HG02610 (cell line): Measurements from ENCODE around the gene DBN1.

Source experiments
- ATAC-seq: cut with Tn5 transposase; IDR thresholded peaks from one replicate; pipeline ENCODE4 v1.9.1; 2021; ENCODE audit warnings: mild to moderate bottlenecking, moderate library complexity; ENCODE audit not compliant: unreplicated experiment

DBN1 gene

DNA sequence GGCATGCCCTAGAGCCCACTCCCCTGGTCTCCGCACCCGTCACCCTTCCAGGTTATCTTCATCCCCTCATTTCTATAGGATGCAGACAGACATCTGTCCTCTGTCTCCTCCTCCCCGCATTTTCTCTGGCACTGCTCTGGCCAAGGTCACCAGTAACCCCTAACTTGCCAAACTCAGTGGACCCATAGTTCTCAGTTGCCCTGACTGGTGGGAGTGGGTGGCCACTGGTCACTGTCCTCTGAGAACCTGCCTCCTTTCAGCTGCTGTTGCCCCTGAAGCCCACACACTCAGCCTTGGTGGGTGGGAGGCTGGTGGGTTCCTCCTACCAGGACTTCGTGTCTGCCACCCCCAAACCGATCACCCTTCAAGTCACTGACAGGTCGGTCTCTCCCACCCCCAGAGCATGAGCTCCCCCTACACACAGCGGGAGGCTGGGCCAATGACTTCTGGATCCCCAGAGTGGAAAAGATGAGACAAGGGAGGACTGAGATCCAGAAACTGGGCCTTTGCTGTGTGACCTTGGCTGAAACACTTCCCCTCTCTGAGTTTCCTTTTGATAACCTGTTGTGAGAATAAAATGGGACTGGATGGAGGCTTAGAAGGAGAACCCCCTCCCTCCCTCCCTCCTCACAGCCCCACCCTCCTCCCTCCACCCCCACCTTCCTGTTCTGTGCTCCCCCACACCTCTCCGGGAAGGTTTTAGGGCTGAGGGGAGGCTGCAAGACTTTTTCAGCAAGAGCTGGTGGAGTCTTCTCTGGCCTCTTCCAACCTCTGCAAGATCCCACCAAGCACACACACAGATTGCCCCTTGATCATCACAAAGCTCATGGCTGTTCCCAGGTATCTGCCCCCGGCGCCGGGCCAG is 2.4 kb upstream of the DBN1 start:
- no peak for ATAC-seq

DNA sequence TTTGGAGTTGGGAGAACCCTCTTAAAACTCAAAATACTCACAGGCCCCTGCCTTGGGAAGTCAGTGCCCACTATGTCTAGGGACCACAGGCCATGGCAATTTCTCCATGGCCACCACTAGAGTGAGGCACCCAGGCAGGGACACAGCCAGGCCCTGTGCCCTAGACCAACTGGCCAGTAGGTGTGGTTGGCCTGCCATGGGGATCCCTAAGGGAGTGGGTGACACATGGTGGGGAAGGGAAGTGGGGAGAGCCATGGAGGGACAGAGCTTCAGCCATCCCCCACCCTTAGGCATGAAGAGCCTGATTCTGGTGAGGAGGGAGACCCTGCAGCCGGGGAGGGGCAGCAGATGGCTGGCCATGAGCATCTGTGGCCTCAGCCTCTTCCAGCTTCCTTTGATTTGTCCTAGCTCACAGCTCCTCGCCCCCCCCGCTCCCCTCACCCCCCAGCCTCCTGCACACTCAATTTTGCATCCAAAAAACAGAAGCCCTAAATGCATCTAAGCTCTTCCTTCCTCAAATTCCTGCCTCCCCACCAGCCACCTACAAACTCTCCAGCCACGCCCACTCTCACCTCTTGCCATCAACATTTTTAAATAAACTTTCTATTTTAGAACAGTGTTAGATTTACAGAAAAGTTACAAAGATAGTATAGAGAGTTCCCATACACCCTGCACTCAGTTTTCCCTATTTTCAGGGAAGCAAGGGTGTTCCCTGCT is 1.6 kb upstream of the DBN1 start:
- ATAC-seq = no peak

DNA sequence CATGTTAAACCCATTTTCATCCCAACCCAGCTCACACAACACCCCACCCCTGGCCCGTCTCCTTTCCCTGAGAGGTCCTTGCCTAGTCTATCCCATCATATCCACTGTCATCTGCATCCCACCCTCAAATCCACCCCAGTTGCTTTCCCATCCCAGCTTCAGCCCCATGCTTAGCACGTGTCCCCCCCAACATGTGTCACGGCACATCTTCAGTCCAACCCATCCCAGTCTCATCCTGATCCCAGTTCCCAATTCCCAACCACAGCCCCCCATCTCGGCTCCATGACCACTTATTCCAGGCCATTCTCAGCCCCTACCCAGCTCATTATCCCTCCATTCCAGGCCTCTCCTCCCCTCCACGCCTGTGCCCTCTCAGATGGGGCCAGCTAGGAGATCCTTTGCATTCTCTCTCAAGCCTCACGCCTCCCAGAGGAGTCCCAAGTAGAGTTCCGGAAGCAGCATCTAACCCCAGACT is 605 bp upstream of the DBN1 start:
- ATAC-seq = no peak

DNA sequence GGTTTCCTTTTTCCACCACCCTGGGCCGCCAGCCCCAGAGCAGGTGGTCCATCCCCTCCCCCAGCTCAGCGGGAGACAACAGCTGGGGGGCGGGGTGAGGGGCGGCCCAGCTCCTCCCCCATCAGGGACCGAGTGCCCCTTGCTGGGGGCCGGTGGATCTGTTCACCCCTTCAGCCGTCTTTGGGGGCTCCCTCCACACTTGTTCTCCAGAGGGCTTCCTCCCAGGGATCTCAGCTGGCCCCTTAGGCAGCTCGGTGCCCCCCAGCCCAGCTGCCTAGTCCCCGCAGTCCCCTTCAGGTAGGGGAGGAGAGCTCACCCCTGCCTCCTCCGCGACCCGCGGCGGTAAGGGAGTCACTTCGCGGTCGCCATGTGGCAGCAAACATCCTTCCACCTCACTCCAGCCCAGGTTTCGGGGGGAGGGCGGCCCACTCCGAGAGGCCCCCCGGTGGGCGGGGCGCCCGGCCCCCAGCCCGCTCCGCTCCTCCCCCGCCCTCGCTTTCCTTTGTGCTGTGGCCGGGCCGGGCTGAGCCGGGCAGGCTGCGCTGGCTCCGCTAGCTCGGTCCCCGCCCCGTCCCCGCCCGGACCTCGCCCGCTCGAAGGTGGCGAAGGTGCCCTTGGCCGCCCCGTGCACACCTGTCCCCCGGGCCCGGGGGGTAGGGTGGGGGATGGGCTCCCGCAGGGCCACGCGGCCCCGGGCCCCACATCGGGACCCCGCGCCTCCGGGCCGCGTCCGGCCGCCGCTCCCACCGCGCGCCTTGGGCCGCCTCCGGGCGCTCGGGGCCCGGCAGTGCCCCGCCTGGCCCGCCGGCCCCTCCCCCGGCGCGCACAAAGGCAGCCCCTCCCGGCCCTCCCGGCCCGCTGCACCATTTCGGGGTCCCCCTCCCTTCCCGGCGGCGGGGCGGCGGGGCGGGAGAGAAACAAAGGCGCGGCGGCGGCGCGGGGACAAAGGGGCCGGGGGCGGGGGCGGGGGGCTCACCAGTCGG is 683 bp downstream of the DBN1 start:
- ATAC-seq = no peak

DNA sequence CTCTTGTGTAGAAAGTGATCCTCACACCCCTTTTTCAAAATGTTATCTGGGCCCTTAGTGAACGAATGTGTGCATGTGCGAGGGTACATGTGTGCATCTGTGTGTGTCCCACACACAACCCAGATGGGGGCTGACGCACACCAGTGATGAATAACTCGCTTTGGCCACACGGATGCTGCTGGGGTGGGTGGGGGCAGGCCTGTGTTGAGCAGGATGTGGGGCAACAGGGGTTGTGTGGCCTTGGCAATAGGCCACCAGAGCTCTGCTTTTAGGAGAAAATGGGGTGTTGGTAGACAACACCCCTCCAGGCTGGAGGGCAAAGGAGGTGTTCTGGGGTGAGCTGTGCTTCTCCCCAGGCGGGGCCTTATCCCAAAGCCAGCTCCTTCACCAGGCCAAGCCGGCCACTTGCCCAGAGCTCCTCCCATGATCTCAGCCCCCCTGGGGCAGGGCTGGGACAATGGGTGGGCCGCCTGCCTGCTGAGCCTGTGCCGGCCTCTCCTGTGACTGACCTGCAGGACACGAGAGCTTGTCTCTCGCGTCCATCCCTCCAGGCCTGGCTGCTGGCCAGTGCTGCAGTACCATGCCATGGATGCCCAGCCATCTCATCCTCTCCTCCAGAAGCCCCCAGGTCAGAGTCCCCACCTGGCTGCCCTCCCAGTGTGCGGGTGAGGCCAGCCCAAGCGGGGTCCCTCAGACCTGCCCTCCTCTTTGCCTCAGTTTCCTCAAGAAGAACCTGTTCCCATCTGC is 1.7 kb downstream of the DBN1 start:
- no peak for ATAC-seq

DNA sequence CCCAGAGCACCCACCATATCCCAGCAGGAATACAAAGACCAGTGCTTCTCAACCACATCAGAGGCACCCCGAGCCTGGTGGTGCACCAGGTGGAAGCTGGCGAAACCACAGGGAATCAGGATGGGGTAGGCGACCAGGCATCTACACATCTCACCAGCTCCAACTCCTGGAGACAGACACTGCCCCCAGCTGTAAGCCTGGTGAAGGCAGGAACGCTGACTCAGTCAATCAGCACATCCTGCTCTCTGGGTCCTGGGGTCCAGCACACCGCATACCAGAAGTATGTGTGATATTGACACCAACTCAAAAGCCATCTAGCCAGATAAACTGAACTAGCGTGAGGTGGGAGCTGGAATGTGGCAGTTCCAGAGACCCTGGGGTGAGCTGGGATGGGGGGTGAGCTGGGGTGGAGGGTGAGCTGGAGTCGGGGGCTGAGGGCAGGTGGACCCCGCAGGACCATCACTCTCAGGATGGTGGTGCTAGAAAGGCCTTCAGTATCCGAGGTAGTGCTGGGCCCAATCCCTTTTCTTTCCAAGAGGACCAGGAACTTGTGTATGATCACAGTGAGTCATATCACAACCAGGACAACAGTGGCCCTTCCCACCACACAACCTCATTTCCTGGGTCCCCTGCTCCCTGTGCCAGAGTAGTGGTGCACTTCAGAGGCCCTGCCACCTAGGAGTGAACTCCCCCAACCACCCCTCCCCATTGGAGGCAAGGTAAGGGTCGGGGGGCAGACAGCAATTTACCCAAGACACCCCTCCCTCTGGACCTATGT is 2.5 kb downstream of the DBN1 start:
- ATAC-seq = no peak

DNA sequence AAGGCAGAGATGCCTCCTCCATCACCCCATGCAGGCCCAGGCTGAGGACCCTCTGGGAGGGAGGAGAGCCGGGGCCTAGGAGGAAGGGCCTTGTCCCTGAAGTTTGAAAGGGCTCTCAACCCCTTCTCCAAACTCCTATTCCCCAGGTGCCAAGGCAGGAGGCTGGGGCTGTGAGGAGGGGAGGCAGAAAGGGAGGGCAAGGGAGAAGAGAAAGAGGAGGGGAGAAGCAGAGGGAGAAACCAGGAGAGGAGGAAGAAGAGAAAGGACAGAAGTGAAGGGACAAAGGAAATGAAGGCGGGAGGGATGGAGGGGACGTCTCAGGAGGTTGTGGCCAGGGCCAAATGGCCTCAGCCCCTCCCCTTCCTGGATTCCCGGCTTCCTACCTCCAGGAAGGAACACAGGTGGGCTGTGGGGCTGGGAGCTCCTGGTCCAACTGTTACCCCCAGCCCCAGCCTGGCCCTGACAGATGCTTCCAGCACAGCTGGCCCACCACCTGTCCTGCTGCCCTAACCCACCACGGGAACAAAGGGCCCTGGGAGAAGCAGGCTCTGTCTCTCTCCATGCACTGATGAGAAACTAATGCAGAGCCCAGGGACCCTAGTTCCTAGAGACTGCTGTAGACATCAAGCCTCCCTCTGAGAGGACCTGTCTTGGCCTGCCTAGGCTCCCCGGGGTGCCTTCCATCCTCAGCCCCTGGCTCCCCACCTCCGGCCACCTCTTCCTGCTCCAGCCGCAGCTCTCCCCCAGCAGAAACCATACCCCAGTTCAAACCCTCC is 3.5 kb downstream of the DBN1 start:
- ATAC-seq = no peak

DNA sequence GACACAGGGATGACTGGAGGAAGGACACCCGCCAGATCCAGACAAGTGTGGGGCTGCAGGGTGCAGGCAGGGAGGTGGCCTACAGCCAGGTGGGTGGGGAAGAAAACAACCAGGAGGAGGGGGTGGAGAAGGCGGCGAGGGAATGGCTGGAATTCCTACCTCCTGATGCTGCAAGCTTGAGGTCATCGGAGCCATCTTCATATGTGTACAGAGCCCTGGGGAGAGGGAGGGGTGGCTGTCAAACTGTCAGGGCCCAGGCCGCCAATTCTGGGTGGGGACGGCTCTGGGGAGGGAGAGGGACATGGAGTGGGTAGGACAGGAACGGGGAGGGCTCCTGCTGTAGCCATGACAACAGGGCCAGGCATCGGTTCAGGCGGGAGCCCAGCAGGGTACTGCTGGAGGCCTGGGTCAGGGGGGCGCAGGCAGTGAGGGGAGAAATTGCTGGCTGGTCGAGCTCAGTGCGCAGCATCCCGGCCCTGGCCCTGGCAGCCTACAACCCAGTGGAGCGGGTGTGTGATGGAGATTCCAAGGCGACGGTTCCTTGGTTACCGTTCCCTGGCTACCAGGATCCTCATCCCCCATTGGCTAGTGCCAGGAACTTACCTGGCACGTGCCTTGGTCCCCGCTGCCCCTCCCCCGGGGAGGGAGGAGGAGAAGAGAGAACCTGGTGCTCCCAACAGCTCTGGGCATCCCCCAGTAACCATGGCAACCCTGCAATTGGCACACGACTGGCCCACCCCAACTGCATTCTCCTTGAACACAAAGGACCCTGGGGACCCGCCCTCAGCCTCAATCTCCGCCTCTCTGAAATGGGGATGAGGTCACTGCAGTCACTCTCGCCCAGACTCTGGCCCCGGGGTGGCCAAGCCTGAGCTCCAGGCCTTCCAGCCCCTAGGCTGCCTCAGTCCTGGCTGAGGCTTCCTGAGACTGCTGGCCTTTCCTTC is 4.5 kb downstream of the DBN1 start:
- ATAC-seq = no peak

DNA sequence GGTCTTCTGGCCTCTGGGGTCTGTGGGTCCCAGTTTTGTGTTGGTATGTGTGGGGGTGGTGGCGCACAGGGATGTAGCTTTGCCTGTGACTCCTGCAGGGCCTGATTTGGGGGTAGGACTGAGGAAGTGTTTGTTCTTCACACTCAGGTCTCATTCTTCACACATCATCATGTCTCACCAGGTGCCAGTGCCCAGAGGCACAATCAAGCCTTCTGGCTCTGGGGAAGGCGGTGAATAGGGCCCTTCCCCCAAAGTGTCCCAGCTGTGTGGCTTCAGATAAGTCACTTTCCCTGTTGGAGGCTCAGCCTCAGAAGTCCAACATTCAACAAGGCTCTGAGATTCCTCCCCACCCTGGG is 5.1 kb downstream of the DBN1 start:
- ATAC-seq = no peak

DNA sequence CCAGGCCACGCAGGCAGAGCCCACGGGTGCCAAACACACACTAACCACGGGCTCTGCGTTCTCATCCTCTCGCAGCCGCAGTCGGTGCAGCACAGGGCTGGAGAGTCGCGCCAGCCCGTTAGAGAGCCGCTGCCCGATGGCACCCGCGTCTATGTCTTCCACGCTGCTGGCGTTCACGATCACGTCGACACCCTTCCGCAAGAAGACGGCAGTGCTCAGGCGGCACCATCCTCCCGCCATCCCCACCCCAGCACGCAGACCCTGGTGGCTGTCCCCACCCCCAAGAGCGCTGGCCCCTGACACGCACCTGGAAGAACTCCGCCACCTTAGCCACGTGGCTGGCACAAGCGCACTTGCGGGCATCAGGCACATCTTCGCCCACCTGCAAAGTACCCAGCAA is 6.0 kb downstream of the DBN1 start:
- no peak for ATAC-seq

DNA sequence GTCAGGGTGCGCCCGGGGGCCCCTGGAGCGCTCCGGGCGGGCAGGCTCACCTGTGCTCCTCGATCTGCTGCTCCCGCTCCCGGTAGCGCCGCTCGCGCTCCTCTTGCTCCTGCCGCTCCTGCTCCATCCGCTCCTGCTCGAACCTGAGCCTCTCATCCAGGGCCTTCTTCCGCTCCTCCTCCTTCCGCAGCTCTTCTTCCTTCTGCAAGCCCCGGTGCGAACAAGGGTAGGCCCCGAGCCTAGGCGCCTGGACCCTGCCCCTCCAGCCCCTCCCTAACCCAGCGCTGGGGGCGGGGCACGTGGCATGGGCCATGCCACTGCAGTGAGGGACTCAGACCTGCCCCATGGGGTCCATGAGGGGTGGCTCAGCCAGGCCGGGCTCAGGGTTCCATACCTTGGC is 6.6 kb downstream of the DBN1 start:
- no peak for ATAC-seq

DNA sequence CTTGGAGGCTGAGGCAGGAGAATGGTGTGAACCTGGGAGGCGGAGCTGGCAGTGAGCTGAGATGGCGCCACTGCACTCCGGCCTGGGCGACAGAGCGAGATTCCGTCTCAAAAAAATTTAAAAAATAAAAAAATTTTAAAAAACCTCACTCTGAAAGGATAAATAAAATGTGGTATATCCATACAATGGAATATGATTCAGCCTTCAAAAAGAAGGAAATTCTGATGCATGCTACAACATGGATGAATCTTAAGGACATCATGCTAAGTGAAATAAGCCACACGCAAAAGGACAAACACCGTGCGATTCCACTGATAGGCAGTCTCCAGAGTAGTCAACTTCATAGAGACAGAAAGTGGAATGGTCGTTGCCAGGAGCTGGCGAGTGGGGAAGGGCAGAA is 8.4 kb downstream of the DBN1 start:
- ATAC-seq = no peak

DNA sequence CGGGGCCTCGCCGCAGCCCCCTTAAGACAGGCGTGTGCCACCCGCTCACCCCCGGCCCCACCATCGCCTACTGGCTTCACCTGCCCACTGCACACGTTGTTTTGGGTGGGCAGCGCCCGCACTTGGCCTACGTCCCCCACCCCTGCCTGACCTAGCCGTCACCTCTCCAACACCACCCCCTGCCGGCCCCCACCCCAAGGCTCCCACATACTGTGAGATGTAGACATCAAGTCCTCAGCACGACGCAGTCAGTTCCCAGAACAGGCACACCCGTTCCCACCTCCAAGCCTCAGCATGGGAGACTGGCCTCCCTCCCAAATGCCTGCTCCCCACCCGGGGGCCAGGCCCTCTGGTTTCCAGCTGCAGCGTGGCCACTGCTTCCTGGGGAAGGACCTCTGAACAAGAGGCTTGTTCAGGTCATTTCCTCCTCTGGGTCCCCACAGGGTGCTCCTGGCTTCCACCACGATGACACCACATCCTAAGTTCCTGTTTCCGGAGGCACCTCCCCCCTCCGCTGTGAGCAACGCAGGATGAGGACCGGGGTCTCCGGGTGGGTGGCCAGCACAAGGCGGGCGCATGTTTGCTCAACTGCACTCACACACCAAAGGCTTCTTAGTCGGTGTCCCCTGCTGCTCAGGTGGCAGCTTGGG is 11.3 kb downstream of the DBN1 start:
- ATAC-seq = no peak

DNA sequence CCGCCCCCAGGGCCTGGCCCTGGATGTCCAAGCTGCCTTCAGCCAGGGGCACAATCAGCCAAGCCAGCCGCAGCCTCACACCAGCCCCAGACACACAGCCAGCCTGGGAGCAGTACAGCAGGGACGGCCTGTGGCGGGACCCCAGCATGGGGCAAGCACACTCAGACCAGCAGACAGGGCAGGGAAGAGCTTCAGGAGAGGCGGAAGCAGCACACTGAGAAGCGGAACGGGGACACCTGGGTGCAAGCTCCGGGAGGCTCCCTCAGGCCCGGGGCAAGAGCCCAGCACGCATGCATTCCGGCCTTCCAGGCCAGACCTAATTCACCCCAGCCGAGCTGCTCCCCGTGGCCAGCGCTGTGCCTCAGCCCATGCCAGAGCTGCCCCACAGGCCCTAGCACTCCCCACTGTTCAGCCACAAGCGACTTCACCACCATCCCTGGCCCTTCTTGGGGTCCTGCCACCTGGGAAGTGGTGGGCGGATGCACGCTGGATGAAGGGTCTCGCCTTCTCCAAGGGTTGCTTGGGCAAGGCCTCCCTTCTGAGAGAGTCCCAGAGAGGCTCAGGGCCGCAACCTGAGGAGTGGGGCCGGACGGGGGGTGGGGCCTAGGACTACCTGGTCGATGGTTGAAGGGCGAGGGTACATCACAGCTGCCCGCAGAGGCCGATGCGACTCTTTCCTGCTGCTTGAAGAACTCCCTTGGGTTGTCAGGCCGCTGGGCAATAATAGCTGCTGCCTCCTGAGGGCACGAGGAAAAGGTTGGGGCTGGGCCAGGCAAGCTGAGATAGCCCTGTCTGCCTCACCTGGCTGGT is 13.4 kb downstream of the DBN1 start:
- ATAC-seq = no peak

DNA sequence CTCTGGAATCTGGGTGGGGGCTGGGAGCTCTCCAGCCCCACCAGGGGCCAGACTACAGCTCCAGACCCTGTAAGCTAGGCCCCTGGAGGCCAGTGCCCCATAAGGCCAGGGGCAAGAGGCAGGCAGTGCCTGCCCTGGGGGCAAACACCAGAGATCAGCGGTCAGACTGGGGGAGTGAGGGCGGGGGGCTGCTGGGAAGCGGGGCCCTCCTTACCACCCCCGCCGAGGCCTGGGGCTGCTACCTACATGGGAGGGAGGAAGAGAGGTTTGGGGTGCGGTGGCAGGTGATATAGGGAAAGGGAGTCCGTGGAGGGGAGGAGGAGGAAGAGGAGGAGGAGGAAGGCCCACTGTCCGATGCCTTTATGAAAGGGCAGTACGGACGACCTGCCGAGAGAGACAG is 14.1 kb downstream of the DBN1 start:
- no peak for ATAC-seq

DNA sequence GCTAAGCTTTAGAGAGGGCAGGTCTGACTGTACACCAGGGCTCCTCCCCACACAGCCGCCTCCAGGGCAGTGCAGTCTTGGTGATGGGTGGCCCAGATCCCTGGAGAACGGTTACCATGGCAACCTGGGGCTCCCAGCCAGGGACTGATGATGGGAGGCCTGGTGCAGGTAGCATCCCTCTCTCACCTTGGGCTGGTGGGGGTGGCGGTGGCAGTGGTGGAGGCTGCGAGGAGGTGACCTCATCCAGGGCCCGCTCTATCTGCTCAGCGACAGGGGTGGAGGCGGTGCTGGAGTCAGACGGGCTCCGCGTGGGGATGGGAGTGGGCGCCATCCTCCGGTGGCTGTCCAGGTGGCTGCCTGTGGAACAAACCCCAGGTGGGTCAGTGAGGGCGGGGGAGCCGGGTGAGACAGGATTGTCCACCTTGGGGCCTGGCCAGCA is 14.5 kb downstream of the DBN1 start:
- ATAC-seq = no peak
